ENCODE data around the gene STAT5B. TPM values are rescaled to one million over a fixed set of nuclear protein-coding genes. Genes with fewer than 3 reads are reported as not detected.

Gene STAT5B
- total RNA-seq, 1 experiment from 2014 or later, result 42.9 TPM

DNA sequence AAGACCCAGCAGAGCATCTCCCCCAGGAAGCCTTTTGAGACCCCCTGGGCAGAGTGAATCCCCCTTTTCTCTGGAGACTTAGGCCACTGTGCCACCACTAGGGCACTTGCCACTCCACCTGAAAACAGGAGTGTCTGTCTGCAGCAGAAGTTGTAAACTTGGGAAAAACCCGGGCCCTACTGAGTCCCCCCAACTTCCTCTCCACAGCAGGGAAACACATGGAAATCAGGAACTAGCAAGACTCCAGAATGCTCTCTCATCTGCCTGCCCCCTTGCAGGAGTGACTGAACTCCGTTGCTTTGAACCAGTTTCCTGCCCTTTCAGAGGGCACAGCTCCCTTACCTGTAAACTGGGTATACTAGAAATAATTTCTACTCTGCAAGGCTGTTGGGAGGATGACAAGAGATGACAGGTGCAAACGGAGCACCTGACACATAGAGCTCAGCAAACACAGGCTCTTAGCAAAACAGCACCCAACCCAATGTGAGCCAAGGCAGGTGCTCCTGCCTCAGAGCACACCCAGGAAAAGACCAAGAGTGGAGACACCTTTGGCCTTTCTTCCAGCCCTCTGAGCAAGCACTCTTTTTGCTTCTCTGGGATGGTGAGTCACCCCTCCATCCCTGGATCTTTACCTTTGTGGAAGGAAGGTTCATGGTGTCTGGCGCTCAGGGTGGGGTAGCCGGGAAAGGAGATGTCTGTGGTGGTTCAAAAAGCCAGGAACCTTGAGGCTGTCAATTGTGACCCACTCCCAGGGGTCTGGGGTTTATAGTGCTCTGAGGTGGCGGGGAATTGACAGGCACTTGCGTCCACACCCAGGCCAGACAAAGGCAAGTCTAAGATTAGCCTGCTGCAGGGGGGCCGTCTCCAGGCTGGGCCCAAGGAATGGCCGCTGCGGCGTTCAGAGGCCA is 91.2 kb downstream of the STAT5B start, which contains the start of gene HCRT:
Gene HCRT, minus strand, starts transcription at position 740 of the 908 bp plus-strand sequence. Its CDS starts 87 bp downstream, at position 653.
- Histone ChIP-seq H3K23ac (ENCODE audit: insufficient read length, low read depth, low read length) (no peak within 1 kb of the TSS), H4K91ac (ENCODE audit: insufficient read length, low read depth, low read length) (no peak within 1 kb of the TSS), H2BK5ac (ENCODE audit: insufficient read length, low read length) (no peak within 1 kb of the TSS), H3K27me3 (ENCODE audit: insufficient read depth, low read length) (peaks cover 10% of the 10 kb centered on the region; the same call in 1 of the 2 replicates), H3K4me1 (ENCODE audit: insufficient read depth, low read length) (peaks cover 3% of the 10 kb centered on the region; the same call in 1 of the 2 replicates), H2AK5ac (ENCODE audit: insufficient read length, low read length) (no peak within 1 kb of the TSS), H4K5ac (ENCODE audit: insufficient read length, low read depth, low read length) (no peak within 1 kb of the TSS), H2BK20ac (ENCODE audit: low read depth, low read length, poor library complexity, severe bottlenecking) (no peak within 1 kb of the TSS), H3K9me3 (ENCODE audit: control insufficient read depth, low read depth, low read length) (no peaks in the 10 kb centered on the region), H3K79me2 (ENCODE audit: insufficient read depth, low read length) (no peaks in the 10 kb centered on the region), H2BK15ac (ENCODE audit: low read depth, low read length) (no peak within 1 kb of the TSS), H3K27ac (ENCODE audit: insufficient read length, low read depth, low read length) (no peak within 1 kb of the TSS), H4K20me1 (ENCODE audit: control insufficient read depth, insufficient read depth, insufficient read length) (no peaks in the 10 kb centered on the region), H3K79me1 (ENCODE audit: insufficient read depth, low read depth, low read length, poor library complexity, severe bottlenecking) (no peaks in the 10 kb centered on the region), H3K4ac (ENCODE audit: low read depth, low read length) (no peak within 1 kb of the TSS), H3K23me2 (ENCODE audit: insufficient read length, low read depth, low read length, poor library complexity, severe bottlenecking) (peaks cover 21% of the 10 kb centered on the region), H3T11ph (ENCODE audit: low read length) (no peak within 1 kb of the TSS), H2BK120ac (ENCODE audit: low read depth, low read length, poor library complexity, severe bottlenecking) (no peak within 1 kb of the TSS), H3K56ac (ENCODE audit: insufficient read length, low read depth, low read length) (no peak within 1 kb of the TSS), H3K9ac (ENCODE audit: extremely low read depth, insufficient read length, low read length) (no peak within 1 kb of the TSS), H2BK12ac (ENCODE audit: insufficient read length, low read depth, low read length) (no peak within 1 kb of the TSS), H3K14ac (ENCODE audit: insufficient read depth, low read length) (0 out of 2 replicates have a peak within 1 kb of the TSS, but pooled peaks have one; percentile 36), H4K8ac (replicated peaks; ENCODE audit: insufficient read length, low read depth, low read length) (no peak within 1 kb of the TSS), H3K18ac (ENCODE audit: insufficient read length, low read depth, low read length) (peak within 1 kb of the TSS; percentile 20), H2AFZ (ENCODE audit: low read length) (no peak within 1 kb of the TSS), H3K4me2 (ENCODE audit: insufficient read depth, insufficient read length, low read length) (no peak within 1 kb of the TSS)
- Mint-ChIP-seq H3K4me3 (peak within 1 kb of the TSS in 1 of 2 experiments; percentile 63; a peak in 1 of 5 replicates), H3K9me3 (no peaks in the 10 kb centered on the region; a peak in 1 of 5 replicates), H3K36me3 (ENCODE audit: insufficient read depth in 1 of 3, low read depth in 3 of 3) (no peaks in the 10 kb centered on the region), H3K27me3 (ENCODE audit: low read depth) (peaks cover 60% of the 10 kb centered on the region), H3K4me1 (peaks cover 18 to 51% of the 10 kb centered on the region in 2 experiments), H3K27ac (no peak within 1 kb of the TSS)
- TF ChIP-seq, protein P1, sequence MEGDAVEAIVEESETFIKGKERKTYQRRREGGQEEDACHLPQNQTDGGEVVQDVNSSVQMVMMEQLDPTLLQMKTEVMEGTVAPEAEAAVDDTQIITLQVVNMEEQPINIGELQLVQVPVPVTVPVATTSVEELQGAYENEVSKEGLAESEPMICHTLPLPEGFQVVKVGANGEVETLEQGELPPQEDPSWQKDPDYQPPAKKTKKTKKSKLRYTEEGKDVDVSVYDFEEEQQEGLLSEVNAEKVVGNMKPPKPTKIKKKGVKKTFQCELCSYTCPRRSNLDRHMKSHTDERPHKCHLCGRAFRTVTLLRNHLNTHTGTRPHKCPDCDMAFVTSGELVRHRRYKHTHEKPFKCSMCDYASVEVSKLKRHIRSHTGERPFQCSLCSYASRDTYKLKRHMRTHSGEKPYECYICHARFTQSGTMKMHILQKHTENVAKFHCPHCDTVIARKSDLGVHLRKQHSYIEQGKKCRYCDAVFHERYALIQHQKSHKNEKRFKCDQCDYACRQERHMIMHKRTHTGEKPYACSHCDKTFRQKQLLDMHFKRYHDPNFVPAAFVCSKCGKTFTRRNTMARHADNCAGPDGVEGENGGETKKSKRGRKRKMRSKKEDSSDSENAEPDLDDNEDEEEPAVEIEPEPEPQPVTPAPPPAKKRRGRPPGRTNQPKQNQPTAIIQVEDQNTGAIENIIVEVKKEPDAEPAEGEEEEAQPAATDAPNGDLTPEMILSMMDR (conservative IDR thresholded peaks at IDR 0.05), result no peak
- WGBS (ENCODE audit: extremely low coverage, insufficient read length, low lambda C conversion rate), result no CpG with 5 or more reads among the region's 11 CpGs
- DNase-seq, result no peak

Data from H9 (cell line).